ENCODE data around the gene KHDRBS1.

DNA sequence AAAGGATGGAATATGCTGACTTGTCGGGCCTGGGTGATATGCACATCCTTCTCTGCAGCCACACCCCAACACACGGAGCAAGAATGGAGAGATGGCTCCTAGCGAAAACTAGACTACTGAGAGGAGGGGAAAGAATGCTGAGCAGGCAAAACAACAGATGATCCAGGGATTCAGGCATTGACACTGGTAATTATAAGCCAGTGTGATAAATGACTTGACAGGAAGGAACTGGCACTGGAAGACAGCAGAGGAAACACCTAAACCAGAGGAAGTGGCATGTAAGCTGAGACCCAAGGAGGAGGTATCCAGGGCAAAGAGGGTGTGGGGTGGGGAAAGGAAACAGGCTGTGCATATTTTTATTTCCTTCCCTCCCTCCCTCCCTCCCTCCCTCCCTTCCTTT lies 31.7 kb upstream of the KHDRBS1 start:
- TF ChIP-seq RAD21 (conservative IDR thresholded peaks at IDR 0.05) (no peak), EP300 (conservative IDR thresholded peaks at IDR 0.05; ENCODE audit: poor library complexity, severe bottlenecking) (no peak)

All from neural cell (in vitro differentiated cells).